ENCODE measurements around the gene APBA2. TPM values are rescaled to one million over a fixed set of nuclear protein-coding genes. Genes with fewer than 3 reads are reported as not detected.

APBA2 gene
- total RNA-seq, 2 donors from 2014 or later: 0.47 to 0.48 TPM

DNA sequence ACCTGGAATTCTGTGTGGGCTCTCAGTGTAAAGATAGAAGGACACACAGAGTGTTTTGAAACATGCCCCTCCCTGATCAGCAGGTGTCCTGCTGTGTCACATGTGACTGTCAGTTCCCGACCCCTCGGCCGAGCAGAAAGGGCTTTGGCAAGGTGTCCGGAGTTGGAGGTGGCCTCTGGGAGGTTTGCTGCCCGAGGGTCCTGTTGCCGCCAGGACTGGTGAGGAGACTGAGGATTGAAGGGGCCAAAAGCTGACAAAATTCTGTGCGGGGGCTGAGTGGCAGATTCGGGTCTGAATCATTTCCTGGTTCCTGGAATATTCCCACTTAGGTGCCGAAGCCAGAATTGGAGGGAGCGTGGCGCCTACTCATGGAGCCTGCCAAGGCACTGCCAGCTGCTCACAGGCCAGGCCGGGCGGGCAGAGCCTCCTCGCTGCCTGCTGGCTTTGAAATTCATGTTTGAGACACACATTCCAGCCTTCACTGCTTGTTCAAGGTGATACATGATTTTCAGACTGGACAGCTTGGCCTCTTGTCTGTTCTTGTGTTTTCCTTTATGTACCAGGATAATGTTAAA, 83.8 kb downstream of the APBA2 start:
- Histone ChIP-seq H3K4me3 (no peak overlapping the region), H3K27me3 (no peaks in the 10 kb centered on the region), H3K4me1 (no peaks in the 10 kb centered on the region), H3K27ac (no peak overlapping the region), H3K36me3 (no peaks in the 10 kb centered on the region), H3K9me3 (no peaks in the 10 kb centered on the region)
- DNase-seq (ENCODE audit: low spot score): peak; percentile 56
- TF ChIP-seq, protein P1, sequence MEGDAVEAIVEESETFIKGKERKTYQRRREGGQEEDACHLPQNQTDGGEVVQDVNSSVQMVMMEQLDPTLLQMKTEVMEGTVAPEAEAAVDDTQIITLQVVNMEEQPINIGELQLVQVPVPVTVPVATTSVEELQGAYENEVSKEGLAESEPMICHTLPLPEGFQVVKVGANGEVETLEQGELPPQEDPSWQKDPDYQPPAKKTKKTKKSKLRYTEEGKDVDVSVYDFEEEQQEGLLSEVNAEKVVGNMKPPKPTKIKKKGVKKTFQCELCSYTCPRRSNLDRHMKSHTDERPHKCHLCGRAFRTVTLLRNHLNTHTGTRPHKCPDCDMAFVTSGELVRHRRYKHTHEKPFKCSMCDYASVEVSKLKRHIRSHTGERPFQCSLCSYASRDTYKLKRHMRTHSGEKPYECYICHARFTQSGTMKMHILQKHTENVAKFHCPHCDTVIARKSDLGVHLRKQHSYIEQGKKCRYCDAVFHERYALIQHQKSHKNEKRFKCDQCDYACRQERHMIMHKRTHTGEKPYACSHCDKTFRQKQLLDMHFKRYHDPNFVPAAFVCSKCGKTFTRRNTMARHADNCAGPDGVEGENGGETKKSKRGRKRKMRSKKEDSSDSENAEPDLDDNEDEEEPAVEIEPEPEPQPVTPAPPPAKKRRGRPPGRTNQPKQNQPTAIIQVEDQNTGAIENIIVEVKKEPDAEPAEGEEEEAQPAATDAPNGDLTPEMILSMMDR (IDR thresholded peaks at IDR 0.05): no peak

DNA sequence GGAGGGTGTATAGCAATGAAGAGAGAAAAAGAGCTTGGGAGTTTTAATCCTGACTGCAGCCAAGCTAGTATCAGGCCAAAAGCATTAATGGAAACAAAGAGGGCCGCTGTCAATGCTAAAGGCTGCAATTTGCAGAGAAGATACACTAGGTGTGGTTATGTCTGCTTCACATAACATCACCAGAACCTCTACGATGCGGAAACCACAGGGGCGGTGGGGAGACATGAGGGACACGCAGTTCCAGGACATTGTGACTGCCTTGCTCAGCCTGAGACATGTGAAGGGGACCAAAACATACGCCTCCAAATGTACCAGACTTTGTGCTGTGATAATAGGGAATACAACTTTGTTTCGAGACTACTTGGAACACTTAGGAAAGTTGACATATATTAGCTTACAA, 88.4 kb downstream of the APBA2 start:
- no peak overlapping the region for H3K27ac ChIP-seq
- H3K4me1 ChIP-seq: no peaks in the 10 kb centered on the region
- H3K27me3 ChIP-seq: no peaks in the 10 kb centered on the region
- DNase-seq (ENCODE audit: low spot score): no peak
- no peak overlapping the region for H3K4me3 ChIP-seq
- TF ChIP-seq, protein P1 (IDR thresholded peaks at IDR 0.05): no peak
- no peaks in the 10 kb centered on the region for H3K9me3 ChIP-seq
- no peaks in the 10 kb centered on the region for H3K36me3 ChIP-seq

DNA sequence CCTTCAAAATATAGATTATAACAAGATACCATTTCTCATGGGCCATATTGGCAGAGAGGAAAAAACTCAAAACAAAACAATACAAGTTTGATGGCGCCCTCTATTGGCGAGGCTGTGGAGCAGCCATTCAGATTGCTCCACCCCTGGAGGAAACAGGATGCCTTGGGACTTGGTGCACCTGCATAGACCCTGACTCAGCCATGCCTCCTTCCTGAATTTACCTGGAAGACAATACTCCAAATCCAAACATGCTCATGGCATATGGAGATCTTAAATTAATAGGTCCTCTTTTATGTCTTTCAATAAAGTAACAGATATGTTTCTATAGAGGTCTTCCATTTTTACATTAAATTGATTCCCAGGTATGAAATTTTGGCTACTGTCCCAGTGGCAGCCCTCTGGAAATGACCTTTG, 90.0 kb downstream of the APBA2 start:
- no peaks in the 10 kb centered on the region for H3K27me3 ChIP-seq
- no peaks in the 10 kb centered on the region for H3K9me3 ChIP-seq
- H3K36me3 ChIP-seq: no peaks in the 10 kb centered on the region
- DNase-seq (ENCODE audit: low spot score): peak; percentile 52
- no peak overlapping the region for H3K27ac ChIP-seq
- H3K4me1 ChIP-seq: no peaks in the 10 kb centered on the region
- TF ChIP-seq, protein P1 (IDR thresholded peaks at IDR 0.05): peak; percentile 30 to 63
- no peak overlapping the region for H3K4me3 ChIP-seq

DNA sequence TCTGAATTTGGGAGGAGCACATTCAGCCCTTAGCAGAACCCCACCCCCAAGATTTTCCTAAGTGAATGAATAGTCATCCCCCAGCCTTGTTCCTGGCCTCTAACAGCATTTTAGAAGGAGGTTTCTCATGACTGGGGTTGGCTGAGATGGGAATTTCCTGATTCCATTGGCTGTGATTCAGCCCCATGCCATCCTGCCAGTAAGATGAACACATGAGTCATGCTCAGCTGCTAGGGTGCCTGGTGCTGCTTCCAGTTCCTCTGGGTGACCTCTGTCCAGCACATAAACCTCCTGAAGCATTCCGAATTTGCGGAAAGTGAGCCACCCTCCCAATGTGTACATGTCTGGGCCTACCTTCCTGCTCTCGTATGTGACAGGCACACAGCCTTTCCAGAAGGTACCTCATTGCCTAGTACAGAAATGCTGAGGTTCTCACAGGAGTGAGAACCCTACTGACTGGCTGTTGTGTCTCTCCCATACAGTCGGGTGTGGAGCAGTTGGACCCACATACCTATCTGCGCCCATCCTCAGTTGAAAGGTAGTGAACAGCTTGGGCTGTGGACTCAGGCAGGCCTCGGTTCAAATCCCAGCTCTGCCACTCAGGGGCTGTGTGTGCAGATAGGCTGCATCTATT, 91.7 kb downstream of the APBA2 start:
- H3K27ac ChIP-seq: peak overlapping the region in 1 of 2 donors; percentile 51

DNA sequence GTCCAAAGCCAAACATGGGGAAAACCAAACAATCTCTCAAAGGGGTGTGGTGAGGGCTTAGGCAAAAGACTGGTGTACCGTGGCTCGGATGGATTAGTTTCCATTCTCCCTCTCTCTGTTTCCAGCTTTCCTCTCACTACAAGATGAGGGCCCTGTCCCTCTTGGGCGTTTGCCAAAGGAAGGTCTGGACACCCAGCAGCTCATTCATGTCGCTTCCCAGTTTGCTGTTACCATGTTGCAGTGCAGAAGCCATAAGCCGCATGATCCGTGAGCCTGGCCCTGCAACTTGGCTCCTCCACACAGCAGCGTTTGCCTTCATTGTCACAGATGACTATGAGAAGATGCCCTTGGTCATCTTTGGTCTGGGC, 92.2 kb downstream of the APBA2 start:
- Histone ChIP-seq H3K27me3 (no peaks in the 10 kb centered on the region), H3K4me3 (no peak overlapping the region), H3K4me1 (no peaks in the 10 kb centered on the region), H3K27ac (no peak overlapping the region), H3K36me3 (no peaks in the 10 kb centered on the region), H3K9me3 (no peaks in the 10 kb centered on the region)
- TF ChIP-seq, protein P1 (IDR thresholded peaks at IDR 0.05): no peak
- peak; percentile 44 for DNase-seq (ENCODE audit: low spot score)

More for the DNA sequence above, 91.7 kb downstream of the APBA2 start:
- Histone ChIP-seq H3K4me1 (no peaks in the 10 kb centered on the region), H3K36me3 (no peaks in the 10 kb centered on the region), H3K9me3 (no peaks in the 10 kb centered on the region), H3K4me3 (no peak overlapping the region), H3K27me3 (no peaks in the 10 kb centered on the region)
- TF ChIP-seq, protein P1 (IDR thresholded peaks at IDR 0.05): no peak
- peak; percentile 60 for DNase-seq (ENCODE audit: low spot score)

DNA sequence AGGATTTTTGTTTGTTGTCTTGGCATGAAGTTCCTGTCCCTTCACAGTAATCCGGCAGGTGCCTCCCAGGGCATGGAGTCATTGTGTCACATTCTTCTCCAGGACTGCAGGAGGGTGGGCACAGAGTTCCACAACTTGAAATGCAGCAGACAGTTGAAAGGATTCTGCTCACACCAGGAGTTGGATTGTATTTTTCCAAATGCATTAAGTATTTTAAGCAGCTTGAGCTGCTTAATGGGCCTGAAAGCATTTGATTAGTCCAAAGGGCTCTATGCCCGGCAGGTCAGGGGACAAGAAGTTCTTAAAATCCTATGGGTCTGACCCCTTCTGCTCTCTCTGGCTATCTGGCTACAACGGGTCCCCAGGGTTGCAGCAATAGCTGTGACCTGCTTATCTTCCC, 92.9 kb downstream of the APBA2 start:
- Histone ChIP-seq H3K4me3 (no peak overlapping the region), H3K9me3 (no peaks in the 10 kb centered on the region), H3K27me3 (no peaks in the 10 kb centered on the region), H3K36me3 (no peaks in the 10 kb centered on the region), H3K27ac (no peak overlapping the region), H3K4me1 (no peaks in the 10 kb centered on the region)
- no peak for DNase-seq (ENCODE audit: low spot score)
- TF ChIP-seq, protein P1 (IDR thresholded peaks at IDR 0.05): no peak

Data from right atrium auricular region (tissue), 2 donors.